GM12878 (cell line): ENCODE measurements around the gene TTC33. TPM values are rescaled to one million over a fixed set of nuclear protein-coding genes. Genes with fewer than 3 reads are reported as not detected.

Source experiments
- ATF7 ChIP-seq: fragments of 450-650 bp; IDR thresholded peaks from 2 replicates; pipeline ENCODE4 v1.6.1; 2016; ENCODE audit warnings: low read depth, mild to moderate bottlenecking
- BMI1 ChIP-seq: fragments of 450-650 bp; IDR thresholded peaks from 2 replicates; pipeline ENCODE4 v1.6.1; 2016; ENCODE audit warnings: mild to moderate bottlenecking, moderate library complexity, borderline replicate concordance
- CBFB ChIP-seq: IDR thresholded peaks from 2 replicates; pipeline ENCODE4 v1.6.1; 2016; ENCODE audit warnings: antibody characterized with exemption, low read depth
- CBX3 ChIP-seq: fragments of 200-600 bp; sonication (generic); IDR thresholded peaks from 2 replicates; pipeline ENCODE4 v1.6.1; 2016; ENCODE audit warnings: low read depth, borderline replicate concordance
- CREB1 ChIP-seq: IDR thresholded peaks from 2 replicates; pipeline ENCODE4 v1.6.1; 2012; ENCODE audit warnings: low read depth, mild to moderate bottlenecking, inconsistent platforms
- DPF2 ChIP-seq: fragments of 450-650 bp; IDR thresholded peaks from 2 replicates; pipeline ENCODE4 v1.6.1; 2017; ENCODE audit warnings: mild to moderate bottlenecking
- EED ChIP-seq: sonication (generic); IDR thresholded peaks from 2 replicates; pipeline ENCODE4 v1.6.1; 2016; ENCODE audit warnings: antibody characterized with exemption, low read depth
- EZH2 ChIP-seq: IDR thresholded peaks from 2 replicates; pipeline ENCODE4 v1.6.1; 2012; ENCODE audit warnings: low read depth, mild to moderate bottlenecking, control low read depth, inconsistent platforms, low read length, borderline replicate concordance; ENCODE audit not compliant: control insufficient read depth
- FOS ChIP-seq: IDR thresholded peaks from 3 replicates; pipeline ENCODE4 v1.6.1; 2011; ENCODE audit warnings: borderline replicate concordance; ENCODE audit not compliant: insufficient read length; ENCODE audit errors: extremely low read depth
- IRF4 ChIP-seq: IDR thresholded peaks from 2 replicates; pipeline ENCODE4 v1.6.1; 2011; ENCODE audit warnings: low read depth, low read length
- KDM1A ChIP-seq: fragments of 200-600 bp; sonication (generic); IDR thresholded peaks from 2 replicates; pipeline ENCODE4 v1.6.1; 2016; ENCODE audit warnings: borderline replicate concordance
- KLF5 ChIP-seq: fragments of 450-650 bp; IDR thresholded peaks from 2 replicates; pipeline ENCODE4 v1.6.1; 2014; ENCODE audit warnings: mild to moderate bottlenecking; ENCODE audit not compliant: partially characterized antibody
- MYC ChIP-seq: IDR thresholded peaks from 2 replicates; pipeline ENCODE4 v1.6.1; 2011; ENCODE audit warnings: mild to moderate bottlenecking, low read length, moderate library complexity, inconsistent platforms; ENCODE audit not compliant: insufficient read depth, insufficient replicate concordance, insufficient read length, severe bottlenecking
- PAX5 ChIP-seq: IDR thresholded peaks from 2 replicates; pipeline ENCODE4 v1.6.1; 2011; ENCODE audit warnings: low read depth, low read length, borderline replicate concordance
- SIN3A ChIP-seq: IDR thresholded peaks from 2 replicates; pipeline ENCODE4 v1.6.1; 2012; ENCODE audit warnings: low read depth, low read length, improper control_type of control experiment
- STAT1 ChIP-seq: fragments of 450-650 bp; conservative IDR thresholded peaks from 2 replicates; pipeline ENCODE4 v1.6.1; 2014; ENCODE audit warnings: antibody characterized with exemption, mild to moderate bottlenecking
- polyA plus RNA-seq, 11 experiments: library from polyadenylated mRNA; depleted of rRNA in 4 of 11; unstranded in 6 of 11; stranded (reverse) in 5 of 11; fragments of >200 nt; fragmentation: Nextera tagmentation in 4 of 11; fragmentation: Illumina TruSeq in 1 of 11; extraction: Ambion mirVana in 4 of 11; extraction: Trizol in 1 of 11; gene quantifications; 1 replicate in 1 of 11; 2 replicates in 10 of 11; pipeline versions ENCODE4 v1.2.1 to v1.2.3, GENCODE V29; 2011 to 2016; ENCODE audit warnings: inconsistent platforms in 2 of 11, missing spikeins in 2 of 11, low read depth in 1 of 11
- total RNA-seq, 4 experiments: library from RNA; depleted of rRNA in 3 of 4; stranded (reverse); fragments of >200 nt in 3 of 4; fragmentation: Illumina TruSeq in 1 of 4; extraction: Trizol in 1 of 4; gene quantifications; 2 replicates each; pipeline versions ENCODE4 v1.2.1 to v1.2.3, GENCODE V29; 2013 to 2021
- TF ChIP-seq, protein P1 (sequence below): fragments of 450-650 bp; formaldehyde crosslinking; IDR thresholded peaks from 2 replicates; pipeline ENCODE4 v1.4.0; 2022; ENCODE audit warnings: mild to moderate bottlenecking, moderate library complexity
- TF ChIP-seq, protein P2 (sequence below): fragments of 450-650 bp; IDR thresholded peaks from 2 replicates; pipeline ENCODE4 v1.6.1; 2016; ENCODE audit warnings: mild to moderate bottlenecking
- TF ChIP-seq, protein P3 (sequence below): IDR thresholded peaks from 2 replicates; pipeline ENCODE4 v1.6.1; 2012; ENCODE audit warnings: low read depth, low read length, improper control_type of control experiment
- TF ChIP-seq, protein P4 (sequence below): fragments of 450-650 bp; formaldehyde crosslinking; IDR thresholded peaks from 2 replicates; pipeline ENCODE4 v1.4.0; 2020; ENCODE audit warnings: mild to moderate bottlenecking, moderate library complexity

TTC33 gene
- total and polyA plus RNA-seq, 10 of the 15 experiments (the other 5 are each of a cell fraction or from before 2014, with no cell fraction given), result 7.9 to 22.3 (median 14.6) TPM

DNA sequence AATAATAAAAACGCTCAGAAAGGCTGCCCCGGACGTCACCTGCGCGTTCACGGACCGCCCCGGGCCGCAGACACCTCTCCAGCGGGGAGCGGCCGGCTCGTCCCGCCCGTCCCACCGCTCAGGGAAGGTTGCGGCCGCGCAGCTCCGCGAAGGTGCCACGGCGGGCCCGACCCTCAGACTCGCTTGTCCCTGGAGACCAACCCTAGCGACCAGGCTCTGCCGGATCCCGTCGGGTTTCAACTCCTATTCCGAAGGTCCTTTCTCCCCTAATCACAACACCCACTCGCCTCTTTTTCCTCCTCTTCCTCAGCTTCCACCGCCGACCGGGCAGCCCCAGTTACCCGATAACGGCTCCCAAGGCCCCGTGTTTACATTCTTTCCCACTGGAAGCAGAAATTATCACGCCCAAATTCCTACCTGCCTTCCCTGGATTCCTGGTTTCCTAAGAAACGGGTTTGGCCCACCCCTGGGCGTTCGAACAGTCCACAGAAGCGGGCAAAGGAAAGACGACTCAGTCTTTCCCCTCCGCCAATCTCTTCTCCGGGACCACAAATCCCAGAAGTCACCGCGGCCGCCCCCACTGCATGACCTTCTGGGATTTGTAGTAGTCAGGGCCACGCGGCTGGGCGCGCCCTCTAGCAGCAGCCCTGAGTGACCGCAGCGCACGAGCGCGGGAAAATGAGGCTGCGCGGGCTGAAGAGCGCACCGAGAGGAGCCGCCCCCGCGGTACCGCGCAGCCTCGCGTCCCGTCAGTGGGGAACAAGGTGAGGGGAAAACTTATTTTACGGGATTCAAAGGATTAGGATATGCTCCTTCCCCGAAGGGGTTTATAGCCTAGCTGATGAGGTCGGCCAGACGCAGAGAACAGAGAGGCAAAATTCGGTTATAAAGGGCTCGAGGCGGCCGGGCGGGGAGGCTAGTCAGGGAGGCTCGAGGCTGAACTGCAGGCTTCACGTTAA is at the start of gene TTC33 (continued):
- TF ChIP-seq STAT1 (no peak), CBFB (peak; percentile 93), DPF2 (0 out of 2 replicates have a peak, but pooled peaks have one; percentile 18), ATF7 (0 out of 2 replicates have a peak, but pooled peaks have one; percentile 8), KDM1A (no peak), CREB1 (peak; percentile 78), MYC (peak; percentile 84), SIN3A (peak; percentile 77; the same call in 1 of the 2 replicates), PAX5 (0 out of 2 replicates have a peak, but pooled peaks have one; percentile 38), EZH2 (no peak), IRF4 (no peak), EED (no peak), FOS (no peak), KLF5 (peak; percentile 26), BMI1 (0 out of 2 replicates have a peak, but pooled peaks have one; percentile 22), CBX3 (no peak)
- TF ChIP-seq, protein P1, sequence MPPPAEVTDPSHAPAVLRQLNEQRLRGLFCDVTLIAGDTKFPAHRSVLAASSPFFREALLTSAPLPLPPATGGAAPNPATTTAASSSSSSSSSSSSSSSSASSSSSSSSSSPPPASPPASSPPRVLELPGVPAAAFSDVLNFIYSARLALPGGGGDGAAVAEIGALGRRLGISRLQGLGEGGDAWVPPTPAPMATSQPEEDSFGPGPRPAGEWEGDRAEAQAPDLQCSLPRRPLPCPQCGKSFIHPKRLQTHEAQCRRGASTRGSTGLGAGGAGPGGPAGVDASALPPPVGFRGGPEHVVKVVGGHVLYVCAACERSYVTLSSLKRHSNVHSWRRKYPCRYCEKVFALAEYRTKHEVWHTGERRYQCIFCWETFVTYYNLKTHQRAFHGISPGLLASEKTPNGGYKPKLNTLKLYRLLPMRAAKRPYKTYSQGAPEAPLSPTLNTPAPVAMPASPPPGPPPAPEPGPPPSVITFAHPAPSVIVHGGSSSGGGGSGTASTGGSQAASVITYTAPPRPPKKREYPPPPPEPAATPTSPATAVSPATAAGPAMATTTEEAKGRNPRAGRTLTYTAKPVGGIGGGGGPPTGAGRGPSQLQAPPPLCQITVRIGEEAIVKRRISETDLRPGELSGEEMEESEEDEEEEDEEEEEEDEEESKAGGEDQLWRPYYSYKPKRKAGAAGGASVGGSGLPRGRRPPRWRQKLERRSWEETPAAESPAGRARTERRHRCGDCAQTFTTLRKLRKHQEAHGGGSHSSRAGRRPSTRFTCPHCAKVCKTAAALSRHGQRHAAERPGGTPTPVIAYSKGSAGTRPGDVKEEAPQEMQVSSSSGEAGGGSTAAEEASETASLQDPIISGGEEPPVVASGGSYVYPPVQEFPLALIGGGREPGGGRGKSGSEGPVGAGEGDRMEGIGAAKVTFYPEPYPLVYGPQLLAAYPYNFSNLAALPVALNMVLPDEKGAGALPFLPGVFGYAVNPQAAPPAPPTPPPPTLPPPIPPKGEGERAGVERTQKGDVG (CRISPR knock-in tag), result no peak
- TF ChIP-seq, protein P2, sequence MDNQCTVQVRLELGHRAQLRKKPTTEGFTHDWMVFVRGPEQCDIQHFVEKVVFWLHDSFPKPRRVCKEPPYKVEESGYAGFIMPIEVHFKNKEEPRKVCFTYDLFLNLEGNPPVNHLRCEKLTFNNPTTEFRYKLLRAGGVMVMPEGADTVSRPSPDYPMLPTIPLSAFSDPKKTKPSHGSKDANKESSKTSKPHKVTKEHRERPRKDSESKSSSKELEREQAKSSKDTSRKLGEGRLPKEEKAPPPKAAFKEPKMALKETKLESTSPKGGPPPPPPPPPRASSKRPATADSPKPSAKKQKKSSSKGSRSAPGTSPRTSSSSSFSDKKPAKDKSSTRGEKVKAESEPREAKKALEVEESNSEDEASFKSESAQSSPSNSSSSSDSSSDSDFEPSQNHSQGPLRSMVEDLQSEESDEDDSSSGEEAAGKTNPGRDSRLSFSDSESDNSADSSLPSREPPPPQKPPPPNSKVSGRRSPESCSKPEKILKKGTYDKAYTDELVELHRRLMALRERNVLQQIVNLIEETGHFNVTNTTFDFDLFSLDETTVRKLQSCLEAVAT, result peak; percentile 56; the same call in 1 of the 2 replicates
- TF ChIP-seq, protein P3, sequence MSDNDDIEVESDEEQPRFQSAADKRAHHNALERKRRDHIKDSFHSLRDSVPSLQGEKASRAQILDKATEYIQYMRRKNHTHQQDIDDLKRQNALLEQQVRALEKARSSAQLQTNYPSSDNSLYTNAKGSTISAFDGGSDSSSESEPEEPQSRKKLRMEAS, result peak; percentile 92
- TF ChIP-seq, protein P4, sequence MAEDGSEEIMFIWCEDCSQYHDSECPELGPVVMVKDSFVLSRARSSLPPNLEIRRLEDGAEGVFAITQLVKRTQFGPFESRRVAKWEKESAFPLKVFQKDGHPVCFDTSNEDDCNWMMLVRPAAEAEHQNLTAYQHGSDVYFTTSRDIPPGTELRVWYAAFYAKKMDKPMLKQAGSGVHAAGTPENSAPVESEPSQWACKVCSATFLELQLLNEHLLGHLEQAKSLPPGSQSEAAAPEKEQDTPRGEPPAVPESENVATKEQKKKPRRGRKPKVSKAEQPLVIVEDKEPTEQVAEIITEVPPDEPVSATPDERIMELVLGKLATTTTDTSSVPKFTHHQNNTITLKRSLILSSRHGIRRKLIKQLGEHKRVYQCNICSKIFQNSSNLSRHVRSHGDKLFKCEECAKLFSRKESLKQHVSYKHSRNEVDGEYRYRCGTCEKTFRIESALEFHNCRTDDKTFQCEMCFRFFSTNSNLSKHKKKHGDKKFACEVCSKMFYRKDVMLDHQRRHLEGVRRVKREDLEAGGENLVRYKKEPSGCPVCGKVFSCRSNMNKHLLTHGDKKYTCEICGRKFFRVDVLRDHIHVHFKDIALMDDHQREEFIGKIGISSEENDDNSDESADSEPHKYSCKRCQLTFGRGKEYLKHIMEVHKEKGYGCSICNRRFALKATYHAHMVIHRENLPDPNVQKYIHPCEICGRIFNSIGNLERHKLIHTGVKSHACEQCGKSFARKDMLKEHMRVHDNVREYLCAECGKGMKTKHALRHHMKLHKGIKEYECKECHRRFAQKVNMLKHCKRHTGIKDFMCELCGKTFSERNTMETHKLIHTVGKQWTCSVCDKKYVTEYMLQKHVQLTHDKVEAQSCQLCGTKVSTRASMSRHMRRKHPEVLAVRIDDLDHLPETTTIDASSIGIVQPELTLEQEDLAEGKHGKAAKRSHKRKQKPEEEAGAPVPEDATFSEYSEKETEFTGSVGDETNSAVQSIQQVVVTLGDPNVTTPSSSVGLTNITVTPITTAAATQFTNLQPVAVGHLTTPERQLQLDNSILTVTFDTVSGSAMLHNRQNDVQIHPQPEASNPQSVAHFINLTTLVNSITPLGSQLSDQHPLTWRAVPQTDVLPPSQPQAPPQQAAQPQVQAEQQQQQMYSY, result no peak
